ENCODE results near the gene MB21D2.

The MB21D2 gene

GRCh38 chr3:192840143-192840836, 77.4 kb downstream of the MB21D2 start:
- H3K27ac ChIP-seq: no peak overlapping the region
- no peak overlapping the region for H3K4me3 ChIP-seq
- TF ChIP-seq CTCF (IDR thresholded peaks at IDR 0.05): no peak
- no peak for DNase-seq
- peaks cover 0 to 15% (median 8%) of the 10 kb centered on the region in 4 donors for H3K4me1 ChIP-seq
- H3K36me3 ChIP-seq: no peaks in the 10 kb centered on the region
- no peaks in the 10 kb centered on the region for H3K9me3 ChIP-seq
- no peaks in the 10 kb centered on the region for H3K27me3 ChIP-seq
- intact Hi-C loops (cut with DNase I; ENCODE audit: low total_unique reads): no loop called here

DNA sequence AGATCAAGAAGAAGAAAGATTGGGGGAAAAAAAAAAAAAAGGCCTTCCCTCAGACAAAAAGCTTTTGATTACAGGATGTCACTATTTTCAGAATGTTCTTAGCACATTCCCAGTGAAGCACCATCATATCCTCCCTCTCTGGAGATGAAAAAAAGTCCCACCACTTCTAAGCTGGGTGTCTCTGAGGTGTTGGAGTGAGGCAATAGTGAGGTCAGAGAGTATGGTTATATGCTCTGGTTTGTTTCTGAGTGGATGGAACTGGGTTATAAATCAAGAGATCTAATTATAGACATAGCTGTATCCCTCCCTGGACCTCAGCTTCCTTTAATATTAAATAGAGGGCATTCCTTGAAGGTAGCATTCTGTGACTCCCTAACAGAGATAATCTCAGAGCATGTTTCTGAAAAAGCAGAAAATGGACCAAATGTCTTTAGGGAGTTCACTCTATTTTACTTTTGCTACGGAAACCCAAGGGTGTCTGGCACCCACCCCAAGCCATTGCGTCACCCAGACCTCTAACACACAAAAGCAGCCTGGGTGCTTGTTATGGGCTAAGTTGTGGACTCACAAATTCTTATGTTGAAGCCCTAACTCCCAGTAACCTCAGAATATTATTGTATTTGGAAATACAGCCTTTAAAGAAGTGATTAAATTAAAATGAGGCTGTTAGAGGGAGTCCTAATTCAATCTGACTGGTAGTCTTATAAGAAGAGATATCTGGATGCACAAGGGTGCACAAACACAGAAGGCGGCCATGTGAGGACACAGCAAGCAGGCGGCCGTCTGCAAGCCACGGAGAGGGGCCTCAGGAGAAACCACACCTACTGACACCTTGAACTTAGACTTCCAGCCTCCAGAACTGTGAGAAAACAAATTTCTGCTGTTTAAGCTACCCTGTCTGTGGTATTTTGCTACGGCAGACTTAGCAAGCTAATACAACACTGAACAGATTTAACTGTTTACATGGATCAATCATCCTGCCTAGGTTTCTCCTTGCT, 81.5 kb downstream of the MB21D2 start:
- Histone ChIP-seq H3K36me3 (no peaks in the 10 kb centered on the region), H3K4me3 (no peak overlapping the region), H3K27me3 (no peaks in the 10 kb centered on the region), H3K4me1 (peaks cover 0 to 38% (median 28%) of the 10 kb centered on the region in 4 donors), H3K9me3 (no peaks in the 10 kb centered on the region), H3K27ac (no peak overlapping the region)
- DNase-seq: no peak
- intact Hi-C loops (cut with DNase I; ENCODE audit: low total_unique reads): no loop called here
- TF ChIP-seq CTCF (IDR thresholded peaks at IDR 0.05): no peak

GRCh38 chr3:192834428-192834827, 83.2 kb downstream of the MB21D2 start:
- Histone ChIP-seq H3K27ac (no peak overlapping the region), H3K27me3 (no peaks in the 10 kb centered on the region), H3K36me3 (no peaks in the 10 kb centered on the region), H3K9me3 (no peaks in the 10 kb centered on the region), H3K4me3 (no peak overlapping the region), H3K4me1 (peaks cover 0 to 46% (median 34%) of the 10 kb centered on the region in 4 donors)
- TF ChIP-seq CTCF (IDR thresholded peaks at IDR 0.05): no peak
- DNase-seq: no peak
- intact Hi-C loops (cut with DNase I; ENCODE audit: low total_unique reads): loop anchor here (5.0 kb wide), 1 partner anchor 83 kb away; the partner anchor contains the start of gene MB21D2

GRCh38 chr3:192833177-192833890, 84.3 kb downstream of the MB21D2 start:
- Histone ChIP-seq H3K4me1 (peaks cover 0 to 46% (median 34%) of the 10 kb centered on the region in 4 donors), H3K36me3 (no peaks in the 10 kb centered on the region), H3K27me3 (no peaks in the 10 kb centered on the region), H3K27ac (peak overlapping the region; percentile 19 to 26), H3K9me3 (no peaks in the 10 kb centered on the region), H3K4me3 (peak overlapping the region in 1 of 2 donors; percentile 3)
- no peak for DNase-seq
- intact Hi-C loops (cut with DNase I; ENCODE audit: low total_unique reads): loop anchor here (5.0 kb wide), 1 partner anchor 84 kb away; the partner anchor contains the start of gene MB21D2
- no peak for TF ChIP-seq CTCF (IDR thresholded peaks at IDR 0.05)

DNA sequence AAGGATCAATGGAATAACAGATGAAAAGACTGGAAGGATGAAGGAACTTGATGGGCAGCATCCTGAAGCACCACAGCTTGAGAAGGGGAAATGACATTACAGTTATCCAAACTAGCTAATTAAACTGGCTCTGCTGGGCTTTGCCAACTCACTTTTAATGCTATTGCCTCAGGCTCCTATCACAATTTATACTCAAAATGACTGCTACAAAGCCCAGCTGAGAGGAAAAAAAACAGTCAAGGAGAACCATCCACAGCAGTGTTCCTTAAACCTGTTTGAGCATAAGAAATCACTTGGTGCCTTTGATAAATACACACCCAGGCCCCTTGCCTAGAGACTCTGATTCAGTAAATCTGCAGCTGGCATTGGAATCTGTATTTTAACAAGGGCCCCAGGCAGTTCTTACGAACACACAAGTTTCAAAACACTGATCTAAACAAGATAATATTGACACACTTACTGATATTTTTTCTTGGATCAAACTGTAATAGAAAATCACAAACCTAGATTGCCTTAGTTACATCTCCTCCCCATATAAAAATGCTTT, 85.8 kb downstream of the MB21D2 start:
- no peak for TF ChIP-seq CTCF (IDR thresholded peaks at IDR 0.05)
- peak overlapping the region in 1 of 2 donors; percentile 29 for H3K27ac ChIP-seq
- no peaks in the 10 kb centered on the region for H3K27me3 ChIP-seq

More for the DNA sequence above, 85.8 kb downstream of the MB21D2 start:
- Histone ChIP-seq H3K4me3 (no peak overlapping the region), H3K9me3 (no peaks in the 10 kb centered on the region), H3K36me3 (no peaks in the 10 kb centered on the region), H3K4me1 (peaks cover 0 to 45% (median 34%) of the 10 kb centered on the region in 4 donors)
- no peak for DNase-seq
- intact Hi-C loops (cut with DNase I; ENCODE audit: low total_unique reads): loop anchor here (5.0 kb wide), 1 partner anchor 85 kb away; the partner anchor contains the start of gene MB21D2

Data from tibial artery (tissue), 4 donors.